ENCODE results near the gene DNAH3. TPM values are rescaled to one million over a fixed set of nuclear protein-coding genes. Genes with fewer than 3 reads are reported as not detected.

DNAH3 gene
- total RNA-seq, 1 experiment from 2014 or later, result 0.15 TPM

DNA sequence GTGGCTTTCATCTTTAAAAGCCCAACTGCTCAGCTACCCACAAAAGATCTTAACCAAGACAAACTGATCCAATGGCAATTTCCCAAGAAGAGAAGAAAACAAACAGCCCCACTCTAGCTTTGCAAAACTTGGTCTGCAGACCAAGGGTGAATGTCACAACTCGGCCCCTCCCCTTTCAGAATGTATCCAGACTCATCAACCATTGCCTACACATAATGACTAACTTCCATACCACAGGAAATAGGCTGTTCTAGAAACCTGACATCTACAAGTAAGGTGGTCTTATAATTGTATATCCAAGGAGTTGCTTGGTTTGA lies 266.4 kb downstream of the DNAH3 start:
- H3K79me2 ChIP-seq (ENCODE audit: insufficient read depth, low read length), result peaks cover 71% of the 10 kb centered on the region
- DNase-seq (ENCODE audit: low read depth, low spot score) (no peak), ATAC-seq (no peak)
- no peak overlapping the region for H3K27ac ChIP-seq (ENCODE audit: low read depth, low read length)
- H3K9me2 ChIP-seq (ENCODE audit: insufficient read depth), result no peaks in the 10 kb centered on the region
- no TSS peak for BruUV-seq (replicated peaks)
- no peak overlapping the region for H3K4me2 ChIP-seq (ENCODE audit: low read length)
- H3K4me1 ChIP-seq (ENCODE audit: control insufficient read depth in 1 of 2, insufficient read depth in 2 of 2, low read length in 2 of 2), result peaks cover 22 to 29% of the 10 kb centered on the region in 2 experiments
- no peak for TF ChIP-seq EZH2phosphoT487 (IDR thresholded peaks at IDR 0.05; ENCODE audit: borderline replicate concordance)
- POLR2A ChIA-PET, result no interaction called here
- H3K27me3 ChIP-seq (ENCODE audit: insufficient read depth, low read length), result no peaks in the 10 kb centered on the region
- H3K4me3 ChIP-seq (replicated peaks in 1 of 2; ENCODE audit: low read depth in 1 of 2, low read length in 2 of 2), result no peak overlapping the region
- H3K9me3 ChIP-seq (ENCODE audit: control insufficient read depth in 1 of 2, insufficient read depth in 1 of 2, low read depth in 1 of 2, low read length in 2 of 2), result no peaks in the 10 kb centered on the region
- H3K9ac ChIP-seq (ENCODE audit: low read length), result no peak overlapping the region
- H4K20me1 ChIP-seq (ENCODE audit: insufficient read depth), result no peaks in the 10 kb centered on the region
- CTCF ChIA-PET, result interaction anchor here (0.8 kb wide), 1 partner anchor 19 kb away, joined by 3 read pairs; no protein-coding TSS in a partner anchor
- RAD21 ChIA-PET (ENCODE audit: low non-redundant PET in 1 of 2, low total read pairs in 2 of 2, uncharacterized antibody in 2 of 2, unreplicated experiment in 2 of 2), result no interaction called here
- no peaks in the 10 kb centered on the region for H3K36me3 ChIP-seq (ENCODE audit: control insufficient read depth in 1 of 2, insufficient read depth in 2 of 2, low read length in 2 of 2)
- no peak overlapping the region for H2AFZ ChIP-seq (ENCODE audit: low read depth, low read length, poor library complexity, severe bottlenecking)
- intact Hi-C loops (cut with micrococcal nuclease), result no loop called here

DNA sequence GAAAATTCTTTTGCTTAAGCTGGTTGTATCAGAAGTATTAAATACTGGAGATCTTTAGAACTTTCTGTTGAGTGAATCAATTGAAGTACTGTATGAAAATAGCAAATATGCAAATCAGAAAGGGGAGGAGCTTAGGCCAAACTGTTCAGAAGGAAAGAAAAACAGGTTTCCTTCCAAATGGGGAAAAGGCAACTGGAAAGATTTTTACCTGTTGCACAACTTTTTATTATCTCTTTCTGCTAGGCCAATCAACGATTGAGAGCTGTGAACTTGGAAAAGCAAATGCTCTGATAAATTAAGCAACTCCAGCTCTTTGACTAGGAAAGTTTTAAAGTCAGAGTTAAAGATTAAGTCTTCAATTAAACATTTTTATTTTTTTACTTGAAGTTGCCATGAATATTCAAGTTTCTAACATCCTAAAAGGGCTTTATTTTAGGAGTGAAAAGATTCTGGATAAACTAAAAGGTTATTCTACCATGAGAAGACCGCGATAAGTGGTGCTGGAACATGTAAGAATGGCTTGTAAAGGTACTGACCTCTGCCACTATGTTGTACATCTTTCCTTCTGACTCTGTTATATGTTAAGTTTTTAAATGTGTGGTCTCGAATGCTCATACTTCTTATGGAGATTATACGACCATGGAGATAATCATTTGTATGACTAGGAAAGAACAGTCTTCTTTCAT lies 266.9 kb downstream of the DNAH3 start:
- DNase-seq (ENCODE audit: low read depth, low spot score), result no peak
- ChIA-PET CTCF (interaction anchor here (0.8 kb wide), 1 partner anchor 20 kb away, joined by 3 read pairs; no protein-coding TSS in a partner anchor), POLR2A (interaction anchor here (0.5 to 0.6 kb wide), 2 partner anchors 17 to 91 kb away, joined by 3 to 4 read pairs; partner anchors contain the start of genes DCUN1D3 and LYRM1), RAD21 (ENCODE audit: low non-redundant PET in 1 of 2, low total read pairs in 2 of 2, uncharacterized antibody in 2 of 2, unreplicated experiment in 2 of 2) (no interaction called here)
- H2AFZ ChIP-seq (ENCODE audit: low read depth, low read length, poor library complexity, severe bottlenecking), result no peak overlapping the region
- H4K20me1 ChIP-seq (ENCODE audit: insufficient read depth), result no peaks in the 10 kb centered on the region
- no peak overlapping the region for H3K9ac ChIP-seq (ENCODE audit: low read length)
- no peak overlapping the region for H3K4me3 ChIP-seq (replicated peaks in 1 of 2; ENCODE audit: low read depth in 1 of 2, low read length in 2 of 2)
- ATAC-seq, result no peak
- H3K79me2 ChIP-seq (ENCODE audit: insufficient read depth, low read length), result peaks cover 74% of the 10 kb centered on the region
- no peaks in the 10 kb centered on the region for H3K9me2 ChIP-seq (ENCODE audit: insufficient read depth)
- no peaks in the 10 kb centered on the region for H3K27me3 ChIP-seq (ENCODE audit: insufficient read depth, low read length)
- no peaks in the 10 kb centered on the region for H3K9me3 ChIP-seq (ENCODE audit: control insufficient read depth in 1 of 2, insufficient read depth in 1 of 2, low read depth in 1 of 2, low read length in 2 of 2)
- H3K36me3 ChIP-seq (ENCODE audit: control insufficient read depth in 1 of 2, insufficient read depth in 2 of 2, low read length in 2 of 2), result no peaks in the 10 kb centered on the region
- no TSS peak for BruUV-seq (replicated peaks)
- peaks cover 27 to 34% of the 10 kb centered on the region in 2 experiments for H3K4me1 ChIP-seq (ENCODE audit: control insufficient read depth in 1 of 2, insufficient read depth in 2 of 2, low read length in 2 of 2)
- no peak overlapping the region for H3K27ac ChIP-seq (ENCODE audit: low read depth, low read length)
- no peak overlapping the region for H3K4me2 ChIP-seq (ENCODE audit: low read length)
- intact Hi-C loops (cut with micrococcal nuclease), result no loop called here
- TF ChIP-seq, protein P1, sequence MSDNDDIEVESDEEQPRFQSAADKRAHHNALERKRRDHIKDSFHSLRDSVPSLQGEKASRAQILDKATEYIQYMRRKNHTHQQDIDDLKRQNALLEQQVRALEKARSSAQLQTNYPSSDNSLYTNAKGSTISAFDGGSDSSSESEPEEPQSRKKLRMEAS (IDR thresholded peaks at IDR 0.05), result no peak
- TF ChIP-seq, protein P2, sequence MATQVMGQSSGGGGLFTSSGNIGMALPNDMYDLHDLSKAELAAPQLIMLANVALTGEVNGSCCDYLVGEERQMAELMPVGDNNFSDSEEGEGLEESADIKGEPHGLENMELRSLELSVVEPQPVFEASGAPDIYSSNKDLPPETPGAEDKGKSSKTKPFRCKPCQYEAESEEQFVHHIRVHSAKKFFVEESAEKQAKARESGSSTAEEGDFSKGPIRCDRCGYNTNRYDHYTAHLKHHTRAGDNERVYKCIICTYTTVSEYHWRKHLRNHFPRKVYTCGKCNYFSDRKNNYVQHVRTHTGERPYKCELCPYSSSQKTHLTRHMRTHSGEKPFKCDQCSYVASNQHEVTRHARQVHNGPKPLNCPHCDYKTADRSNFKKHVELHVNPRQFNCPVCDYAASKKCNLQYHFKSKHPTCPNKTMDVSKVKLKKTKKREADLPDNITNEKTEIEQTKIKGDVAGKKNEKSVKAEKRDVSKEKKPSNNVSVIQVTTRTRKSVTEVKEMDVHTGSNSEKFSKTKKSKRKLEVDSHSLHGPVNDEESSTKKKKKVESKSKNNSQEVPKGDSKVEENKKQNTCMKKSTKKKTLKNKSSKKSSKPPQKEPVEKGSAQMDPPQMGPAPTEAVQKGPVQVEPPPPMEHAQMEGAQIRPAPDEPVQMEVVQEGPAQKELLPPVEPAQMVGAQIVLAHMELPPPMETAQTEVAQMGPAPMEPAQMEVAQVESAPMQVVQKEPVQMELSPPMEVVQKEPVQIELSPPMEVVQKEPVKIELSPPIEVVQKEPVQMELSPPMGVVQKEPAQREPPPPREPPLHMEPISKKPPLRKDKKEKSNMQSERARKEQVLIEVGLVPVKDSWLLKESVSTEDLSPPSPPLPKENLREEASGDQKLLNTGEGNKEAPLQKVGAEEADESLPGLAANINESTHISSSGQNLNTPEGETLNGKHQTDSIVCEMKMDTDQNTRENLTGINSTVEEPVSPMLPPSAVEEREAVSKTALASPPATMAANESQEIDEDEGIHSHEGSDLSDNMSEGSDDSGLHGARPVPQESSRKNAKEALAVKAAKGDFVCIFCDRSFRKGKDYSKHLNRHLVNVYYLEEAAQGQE (IDR thresholded peaks at IDR 0.05; ENCODE audit: low read depth), result no peak
- TF ChIP-seq SP1 (IDR thresholded peaks at IDR 0.05; ENCODE audit: low read depth) (no peak), FOSL1 (IDR thresholded peaks at IDR 0.05; ENCODE audit: low read depth) (no peak), YY1 (IDR thresholded peaks at IDR 0.05; ENCODE audit: extremely low read depth, insufficient replicate concordance, low read depth, low read length) (no peak), EZH2phosphoT487 (IDR thresholded peaks at IDR 0.05; ENCODE audit: borderline replicate concordance) (no peak), SRF (IDR thresholded peaks at IDR 0.05; ENCODE audit: low read depth) (no peak), EZH2 (IDR thresholded peaks at IDR 0.05) (no peak), ELF1 (IDR thresholded peaks at IDR 0.05; ENCODE audit: borderline replicate concordance, low read depth) (no peak), SIN3A (IDR thresholded peaks at IDR 0.05; ENCODE audit: low read depth) (no peak), POLR2AphosphoS5 (IDR thresholded peaks at IDR 0.05; ENCODE audit: low read depth, low read length) (no peak), ZFX (IDR thresholded peaks at IDR 0.05) (no peak)
- TF ChIP-seq, protein P3, sequence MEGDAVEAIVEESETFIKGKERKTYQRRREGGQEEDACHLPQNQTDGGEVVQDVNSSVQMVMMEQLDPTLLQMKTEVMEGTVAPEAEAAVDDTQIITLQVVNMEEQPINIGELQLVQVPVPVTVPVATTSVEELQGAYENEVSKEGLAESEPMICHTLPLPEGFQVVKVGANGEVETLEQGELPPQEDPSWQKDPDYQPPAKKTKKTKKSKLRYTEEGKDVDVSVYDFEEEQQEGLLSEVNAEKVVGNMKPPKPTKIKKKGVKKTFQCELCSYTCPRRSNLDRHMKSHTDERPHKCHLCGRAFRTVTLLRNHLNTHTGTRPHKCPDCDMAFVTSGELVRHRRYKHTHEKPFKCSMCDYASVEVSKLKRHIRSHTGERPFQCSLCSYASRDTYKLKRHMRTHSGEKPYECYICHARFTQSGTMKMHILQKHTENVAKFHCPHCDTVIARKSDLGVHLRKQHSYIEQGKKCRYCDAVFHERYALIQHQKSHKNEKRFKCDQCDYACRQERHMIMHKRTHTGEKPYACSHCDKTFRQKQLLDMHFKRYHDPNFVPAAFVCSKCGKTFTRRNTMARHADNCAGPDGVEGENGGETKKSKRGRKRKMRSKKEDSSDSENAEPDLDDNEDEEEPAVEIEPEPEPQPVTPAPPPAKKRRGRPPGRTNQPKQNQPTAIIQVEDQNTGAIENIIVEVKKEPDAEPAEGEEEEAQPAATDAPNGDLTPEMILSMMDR (IDR thresholded peaks at IDR 0.05 in 2 of 3, conservative IDR thresholded peaks at IDR 0.05 in 1 of 3; ENCODE audit: borderline replicate concordance in 1 of 3, insufficient read depth in 1 of 3, low read depth in 2 of 3, low read length in 2 of 3), result no peak
- TF ChIP-seq, protein P4, sequence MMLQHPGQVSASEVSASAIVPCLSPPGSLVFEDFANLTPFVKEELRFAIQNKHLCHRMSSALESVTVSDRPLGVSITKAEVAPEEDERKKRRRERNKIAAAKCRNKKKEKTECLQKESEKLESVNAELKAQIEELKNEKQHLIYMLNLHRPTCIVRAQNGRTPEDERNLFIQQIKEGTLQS (IDR thresholded peaks at IDR 0.05), result no peak
